DND-41 (cell line): ENCODE results near the gene COQ10B.

Experiments
- EZH2 ChIP-seq: IDR thresholded peaks from 3 replicates; pipeline ENCODE4 v1.6.1; 2012; ENCODE audit warnings: borderline replicate concordance, low read depth, mild to moderate bottlenecking, moderate library complexity, low read length, inconsistent platforms; ENCODE audit not compliant: severe bottlenecking
- TF ChIP-seq, protein P1 (sequence below): IDR thresholded peaks from 2 replicates; pipeline ENCODE4 v1.5.1; 2012; ENCODE audit warnings: borderline replicate concordance, low read length, moderate library complexity, mild to moderate bottlenecking; ENCODE audit not compliant: poor library complexity, severe bottlenecking; ENCODE audit errors: extremely low read depth

DNA sequence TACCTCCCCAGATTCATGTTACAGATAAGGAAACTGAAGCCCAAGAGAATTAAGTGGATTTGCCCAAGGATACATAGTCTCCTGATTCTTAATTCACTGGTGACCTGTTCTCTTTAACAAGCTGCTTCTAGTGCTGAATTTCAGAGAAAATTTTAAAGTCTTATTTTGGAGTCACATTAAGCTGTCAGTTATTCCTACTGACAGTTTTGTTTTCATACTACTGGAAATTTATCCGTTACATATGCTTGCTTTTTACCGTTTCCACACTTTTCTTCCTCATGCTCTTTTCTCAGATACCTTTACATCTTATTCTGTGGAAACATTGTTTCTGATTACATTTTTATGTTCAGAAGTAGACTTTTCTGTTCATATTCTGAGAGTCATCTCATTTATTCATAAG is 63.8 kb downstream of the COQ10B start:
- TF ChIP-seq, protein P1, sequence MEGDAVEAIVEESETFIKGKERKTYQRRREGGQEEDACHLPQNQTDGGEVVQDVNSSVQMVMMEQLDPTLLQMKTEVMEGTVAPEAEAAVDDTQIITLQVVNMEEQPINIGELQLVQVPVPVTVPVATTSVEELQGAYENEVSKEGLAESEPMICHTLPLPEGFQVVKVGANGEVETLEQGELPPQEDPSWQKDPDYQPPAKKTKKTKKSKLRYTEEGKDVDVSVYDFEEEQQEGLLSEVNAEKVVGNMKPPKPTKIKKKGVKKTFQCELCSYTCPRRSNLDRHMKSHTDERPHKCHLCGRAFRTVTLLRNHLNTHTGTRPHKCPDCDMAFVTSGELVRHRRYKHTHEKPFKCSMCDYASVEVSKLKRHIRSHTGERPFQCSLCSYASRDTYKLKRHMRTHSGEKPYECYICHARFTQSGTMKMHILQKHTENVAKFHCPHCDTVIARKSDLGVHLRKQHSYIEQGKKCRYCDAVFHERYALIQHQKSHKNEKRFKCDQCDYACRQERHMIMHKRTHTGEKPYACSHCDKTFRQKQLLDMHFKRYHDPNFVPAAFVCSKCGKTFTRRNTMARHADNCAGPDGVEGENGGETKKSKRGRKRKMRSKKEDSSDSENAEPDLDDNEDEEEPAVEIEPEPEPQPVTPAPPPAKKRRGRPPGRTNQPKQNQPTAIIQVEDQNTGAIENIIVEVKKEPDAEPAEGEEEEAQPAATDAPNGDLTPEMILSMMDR, result no peak
- TF ChIP-seq EZH2, result no peak
